CMK (cell line): ENCODE measurements around the gene CCDC154.

ENCODE experiments used
- DNase-seq: peaks from one replicate; pipeline ENCODE4 v3.0.0-alpha.2; 2010; ENCODE audit warnings: low read depth

CCDC154 gene

DNA sequence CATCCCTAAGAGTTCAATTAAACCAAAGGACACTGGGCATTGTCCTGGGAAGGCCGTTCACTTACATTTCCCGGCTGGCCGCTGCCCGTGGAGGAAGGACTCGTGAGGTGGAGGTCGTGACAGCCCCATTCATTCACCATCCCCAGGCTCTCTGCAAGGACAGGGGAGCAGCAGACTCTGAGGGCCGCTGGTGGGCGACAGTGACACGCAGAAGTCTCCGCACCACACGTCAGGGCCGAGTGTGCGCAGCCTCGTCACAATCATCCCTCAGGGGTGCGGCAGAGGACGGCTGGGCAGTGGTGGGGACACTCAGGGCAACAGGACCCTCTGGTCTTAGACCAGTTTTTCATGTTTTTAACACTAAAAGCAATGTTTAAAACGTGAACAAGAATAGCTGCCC, 51.5 kb downstream of the CCDC154 start:
- no peak for DNase-seq

DNA sequence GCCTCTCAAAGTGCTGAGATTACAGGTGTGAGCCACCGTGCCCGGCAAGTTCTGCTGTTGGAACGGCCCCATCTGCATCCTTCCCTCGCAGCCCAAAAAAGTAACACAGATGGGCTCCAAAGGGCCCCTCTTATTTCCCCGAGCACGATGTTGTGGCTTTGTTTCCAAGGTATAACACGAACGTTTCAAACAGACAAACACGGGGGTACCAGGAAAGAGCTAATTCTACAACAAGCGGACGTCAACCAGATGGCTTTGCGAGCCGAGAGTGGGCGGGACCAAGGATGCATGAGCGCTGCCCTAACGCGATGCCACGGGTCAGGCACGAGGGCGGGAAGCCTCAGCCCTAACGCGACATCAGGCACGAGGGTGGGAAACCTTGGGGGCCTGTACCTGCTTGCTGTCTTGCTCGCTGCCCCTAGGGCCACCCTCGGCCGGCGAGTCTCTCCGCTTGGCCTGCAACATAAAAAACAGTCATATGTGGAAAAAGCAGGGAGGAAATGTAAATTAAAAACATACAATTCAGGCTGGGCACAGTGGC, 54.0 kb downstream of the CCDC154 start:
- DNase-seq: no peak

GRCh38 chr16:1389762-1390161, 54.6 kb downstream of the CCDC154 start:
- no peak for DNase-seq

DNA sequence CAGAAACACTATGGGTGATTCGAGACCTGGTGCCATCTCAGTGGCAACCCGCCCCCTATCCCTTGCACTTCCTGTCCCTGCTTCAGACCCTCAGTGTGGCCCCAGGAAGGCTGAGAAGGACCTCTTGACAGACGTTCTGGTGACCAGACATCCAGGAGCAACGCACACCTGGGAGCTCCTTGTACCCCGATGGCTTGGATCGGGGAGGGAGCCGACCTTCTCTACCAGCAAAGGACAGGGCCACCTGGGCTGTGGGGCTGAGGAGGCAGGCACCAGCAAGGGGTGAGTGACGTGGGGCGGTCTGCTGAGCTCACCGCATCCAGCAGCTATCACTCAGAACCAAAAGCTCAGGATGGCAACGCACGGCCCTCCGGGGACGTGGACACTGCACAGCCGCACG, 57.0 kb downstream of the CCDC154 start:
- no peak for DNase-seq

- no peak for DNase-seq
These were observed 59.1 kb downstream of the CCDC154 start for GRCh38 chr16:1385232-1385631.
